Neural progenitor cell (in vitro differentiated cells): Measurements from ENCODE around the gene CLDN7. TPM values are rescaled to one million over a fixed set of nuclear protein-coding genes. Genes with fewer than 3 reads are reported as not detected.

Source experiments
- DNase-seq: peaks from one replicate; pipeline ENCODE4 v3.0.0-alpha.2; 2016; ENCODE audit warnings: low spot score
- H2AFZ ChIP-seq: fragments of 200-600 bp; sonication (generic); replicated peaks from 2 replicates; pipeline ENCODE4 v1.6.1; 2016; ENCODE audit warnings: antibody characterized with exemption
- H3F3A ChIP-seq: fragments of 200-600 bp; sonication (generic); 2 replicates; pipeline ENCODE4 v1.6.1; 2016; ENCODE audit warnings: antibody characterized with exemption, low read depth
- H3K27ac ChIP-seq: fragments of 200-600 bp; sonication (generic); 2 replicates; pipeline ENCODE4 v1.5.1; 2016; ENCODE audit warnings: mild to moderate bottlenecking
- H3K27me3 ChIP-seq: fragments of 200-600 bp; sonication (generic); 2 replicates; pipeline ENCODE4 v1.6.1; 2016; ENCODE audit warnings: mild to moderate bottlenecking, moderate library complexity
- H3K36me3 ChIP-seq: fragments of 200-600 bp; sonication (generic); 2 replicates; pipeline ENCODE4 v1.5.1; 2016
- H3K4me1 ChIP-seq: fragments of 200-600 bp; sonication (generic); 2 replicates; pipeline ENCODE4 v1.6.1; 2016; ENCODE audit warnings: mixed run types
- H3K4me2 ChIP-seq: fragments of 200-600 bp; sonication (generic); 2 replicates; pipeline ENCODE4 v1.6.1; 2016
- H3K4me3 ChIP-seq: fragments of 200-600 bp; sonication (generic); 2 replicates; pipeline ENCODE4 v1.5.1; 2016
- H3K79me2 ChIP-seq: fragments of 200-600 bp; sonication (generic); 2 replicates; pipeline ENCODE4 v1.6.1; 2016; ENCODE audit warnings: low read depth
- H3K9ac ChIP-seq: fragments of 200-600 bp; sonication (generic); 2 replicates; pipeline ENCODE4 v1.6.1; 2016
- H3K9me3 ChIP-seq: fragments of 200-600 bp; sonication (generic); 2 replicates; pipeline ENCODE4 v1.5.1; 2016; ENCODE audit warnings: low read depth
- H4K20me1 ChIP-seq: fragments of 200-600 bp; sonication (generic); 2 replicates; pipeline ENCODE4 v1.6.1; 2016; ENCODE audit warnings: low read depth
- H3K27ac Mint-ChIP-seq: 3 replicates; pipeline ENCODE4 v1.8.0; 2021; ENCODE audit warnings: mixed read lengths
- H3K27me3 Mint-ChIP-seq: 2 replicates; pipeline ENCODE4 v1.8.0; 2022; ENCODE audit warnings: low read depth, mild to moderate bottlenecking, inconsistent platforms, moderate library complexity, mixed read lengths; ENCODE audit not compliant: insufficient read depth
- H3K36me3 Mint-ChIP-seq: 3 replicates; pipeline ENCODE4 v1.8.0; 2021; ENCODE audit warnings: mixed read lengths
- H3K4me1 Mint-ChIP-seq: 3 replicates; pipeline ENCODE4 v1.8.0; 2021; ENCODE audit warnings: mixed read lengths
- H3K4me3 Mint-ChIP-seq: 3 replicates; pipeline ENCODE4 v1.8.0; 2021; ENCODE audit warnings: mild to moderate bottlenecking, moderate library complexity, mixed read lengths
- H3K9me3 Mint-ChIP-seq: 3 replicates; pipeline ENCODE4 v1.8.0; 2020; ENCODE audit warnings: mixed read lengths
- EZH2 ChIP-seq: fragments of 200-600 bp; sonication (generic); IDR thresholded peaks from 2 replicates; pipeline ENCODE4 v1.6.1; 2017; ENCODE audit warnings: antibody characterized with exemption, mild to moderate bottlenecking, moderate library complexity
- EZH2phosphoT487 ChIP-seq: fragments of 200-600 bp; sonication (generic); IDR thresholded peaks from 2 replicates; pipeline ENCODE4 v1.6.1; 2017; ENCODE audit warnings: antibody characterized with exemption
- total RNA-seq: library from RNA; depleted of rRNA; stranded (reverse); fragments of >200 nt; gene quantifications from 2 replicates; pipeline ENCODE4 v1.2.3, GENCODE V29; 2015; ENCODE audit warnings: low replicate concordance
- TF ChIP-seq, protein P1 (sequence below): fragments of 200-600 bp; sonication (generic); IDR thresholded peaks from 2 replicates; pipeline ENCODE4 v1.5.1; 2017; ENCODE audit warnings: antibody characterized with exemption, mild to moderate bottlenecking

The CLDN7 gene
- total RNA-seq, 1 donor from 2014 or later, result 0.32 TPM

DNA sequence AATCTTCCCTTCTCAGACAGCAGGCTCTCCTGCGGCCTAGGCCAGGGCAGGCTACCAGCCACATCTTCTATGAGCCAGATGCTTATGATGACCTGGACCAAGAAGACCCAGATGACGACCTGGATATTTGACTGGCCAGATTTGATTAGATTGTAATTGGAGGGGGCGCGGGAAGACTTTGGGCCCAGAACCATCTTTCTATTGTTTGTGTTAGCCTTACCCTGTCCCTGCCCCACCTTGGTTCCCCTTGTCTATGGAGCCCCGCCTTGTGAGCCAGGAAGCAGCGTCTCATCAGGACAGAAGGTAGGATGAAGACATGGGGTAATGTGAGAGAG is 2.8 kb downstream of the CLDN7 start:
- Histone ChIP-seq H4K20me1 (peaks cover 11% of the 10 kb centered on the region), H3F3A (peaks cover 29% of the 10 kb centered on the region), H3K27me3 (peaks cover 49% of the 10 kb centered on the region), H3K4me2 (no peak overlapping the region), H3K4me3 (no peak overlapping the region), H3K9me3 (no peaks in the 10 kb centered on the region), H3K9ac (no peak overlapping the region), H3K4me1 (peaks cover 14% of the 10 kb centered on the region), H3K79me2 (no peaks in the 10 kb centered on the region), H3K27ac (no peak overlapping the region), H3K36me3 (no peaks in the 10 kb centered on the region), H2AFZ (no peak overlapping the region)
- no peak for DNase-seq
- Mint-ChIP-seq H3K9me3 (no peaks in the 10 kb centered on the region), H3K36me3 (peaks cover 25% of the 10 kb centered on the region), H3K4me1 (peaks cover 8% of the 10 kb centered on the region), H3K27ac (no peak overlapping the region), H3K4me3 (no peak overlapping the region), H3K27me3 (peaks cover 46% of the 10 kb centered on the region)
- TF ChIP-seq EZH2phosphoT487, result no peak
- TF ChIP-seq, protein P1, sequence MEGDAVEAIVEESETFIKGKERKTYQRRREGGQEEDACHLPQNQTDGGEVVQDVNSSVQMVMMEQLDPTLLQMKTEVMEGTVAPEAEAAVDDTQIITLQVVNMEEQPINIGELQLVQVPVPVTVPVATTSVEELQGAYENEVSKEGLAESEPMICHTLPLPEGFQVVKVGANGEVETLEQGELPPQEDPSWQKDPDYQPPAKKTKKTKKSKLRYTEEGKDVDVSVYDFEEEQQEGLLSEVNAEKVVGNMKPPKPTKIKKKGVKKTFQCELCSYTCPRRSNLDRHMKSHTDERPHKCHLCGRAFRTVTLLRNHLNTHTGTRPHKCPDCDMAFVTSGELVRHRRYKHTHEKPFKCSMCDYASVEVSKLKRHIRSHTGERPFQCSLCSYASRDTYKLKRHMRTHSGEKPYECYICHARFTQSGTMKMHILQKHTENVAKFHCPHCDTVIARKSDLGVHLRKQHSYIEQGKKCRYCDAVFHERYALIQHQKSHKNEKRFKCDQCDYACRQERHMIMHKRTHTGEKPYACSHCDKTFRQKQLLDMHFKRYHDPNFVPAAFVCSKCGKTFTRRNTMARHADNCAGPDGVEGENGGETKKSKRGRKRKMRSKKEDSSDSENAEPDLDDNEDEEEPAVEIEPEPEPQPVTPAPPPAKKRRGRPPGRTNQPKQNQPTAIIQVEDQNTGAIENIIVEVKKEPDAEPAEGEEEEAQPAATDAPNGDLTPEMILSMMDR, result no peak
- TF ChIP-seq EZH2, result no peak

DNA sequence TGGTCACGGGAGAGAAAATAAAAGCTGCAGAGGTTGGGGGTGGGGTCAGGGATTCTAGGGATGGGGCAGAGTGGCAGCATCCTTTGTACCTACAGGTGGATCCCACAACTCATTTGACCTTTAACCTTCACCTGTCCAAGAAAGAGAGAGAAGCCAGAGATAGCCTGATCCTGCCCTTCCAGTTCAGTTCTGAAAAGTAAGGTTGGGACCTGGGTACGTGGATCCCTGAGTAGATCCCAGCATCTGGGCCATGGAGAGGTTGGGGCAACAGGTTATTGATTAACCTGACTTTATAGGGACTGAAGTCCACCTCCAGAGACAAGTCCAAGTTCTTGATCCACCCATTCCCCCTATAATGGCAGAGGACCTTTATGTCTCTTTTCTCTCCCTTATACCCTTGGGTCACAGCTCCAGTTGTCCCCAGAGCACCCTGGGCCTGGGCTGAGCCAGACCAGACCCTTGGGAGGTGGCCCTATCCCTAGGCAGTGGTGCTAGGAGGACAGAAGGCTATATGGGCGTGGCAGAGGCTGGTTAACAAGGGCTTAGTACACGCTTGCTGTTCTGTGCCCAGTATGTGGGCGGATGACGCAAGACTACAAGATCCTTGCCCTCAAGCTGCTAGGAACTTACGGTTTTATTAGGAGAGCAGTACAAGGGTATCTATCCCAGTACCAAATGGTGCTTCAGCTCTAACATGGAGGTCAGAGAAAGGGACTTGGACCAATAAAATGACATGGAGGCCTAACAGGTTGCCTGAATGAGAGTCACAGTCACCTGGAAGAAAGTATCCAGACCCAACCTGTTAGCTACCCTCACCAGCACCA is 3.3 kb downstream of the CLDN7 start:
- H3K9ac ChIP-seq, result no peak overlapping the region
- TF ChIP-seq EZH2 (no peak), EZH2phosphoT487 (no peak)
- TF ChIP-seq, protein P1, result no peak
- H2AFZ ChIP-seq, result no peak overlapping the region
- H3F3A ChIP-seq, result peaks cover 29% of the 10 kb centered on the region
- H3K4me3 ChIP-seq, result no peak overlapping the region
- H3K27ac ChIP-seq, result no peak overlapping the region
- H3K27ac Mint-ChIP-seq, result no peak overlapping the region
- H4K20me1 ChIP-seq, result peaks cover 11% of the 10 kb centered on the region
- H3K79me2 ChIP-seq, result no peaks in the 10 kb centered on the region
- H3K4me1 ChIP-seq, result peaks cover 14% of the 10 kb centered on the region
- DNase-seq, result no peak
- H3K36me3 Mint-ChIP-seq, result peaks cover 26% of the 10 kb centered on the region
- H3K4me1 Mint-ChIP-seq, result peaks cover 10% of the 10 kb centered on the region
- H3K9me3 ChIP-seq, result no peaks in the 10 kb centered on the region
- peaks cover 3% of the 10 kb centered on the region for H3K36me3 ChIP-seq
- H3K4me3 Mint-ChIP-seq, result no peak overlapping the region
- H3K9me3 Mint-ChIP-seq, result no peaks in the 10 kb centered on the region
- peaks cover 40% of the 10 kb centered on the region for H3K27me3 Mint-ChIP-seq
- H3K4me2 ChIP-seq, result no peak overlapping the region
- H3K27me3 ChIP-seq, result peaks cover 43% of the 10 kb centered on the region

DNA sequence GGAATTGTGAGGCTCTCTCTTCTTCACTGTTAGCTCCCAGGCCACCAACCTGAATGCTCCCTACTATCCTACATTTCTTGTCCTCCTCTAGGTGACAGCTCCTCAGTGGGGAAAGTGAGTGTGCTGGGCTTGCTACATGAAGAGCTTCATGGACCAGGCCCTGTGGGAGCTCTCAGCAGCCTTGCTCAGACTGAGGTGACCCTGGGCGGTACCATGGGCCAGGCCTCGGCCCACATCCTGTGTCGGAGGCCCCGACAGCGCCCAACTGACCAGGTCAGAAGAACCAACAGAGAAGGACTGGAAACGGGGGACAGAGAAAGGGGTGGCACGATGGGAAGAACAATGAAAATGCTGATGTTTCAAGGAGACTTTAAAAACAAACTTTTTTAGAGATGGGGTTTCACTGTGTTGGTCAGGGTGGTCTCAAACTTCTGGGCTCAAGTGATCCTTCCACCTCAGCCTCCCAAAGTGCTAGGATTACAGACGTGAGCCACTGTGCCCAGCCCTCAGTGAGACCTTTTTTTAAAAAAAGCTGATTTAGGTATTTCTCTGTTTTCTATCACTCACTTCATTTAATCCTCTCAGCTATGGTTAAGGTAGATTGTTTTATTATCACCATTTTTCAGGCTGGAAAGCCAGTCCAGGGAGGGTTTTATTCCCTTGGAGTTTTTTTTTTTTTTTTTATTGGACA is 5.4 kb downstream of the CLDN7 start:
- TF ChIP-seq EZH2, result no peak
- no peak for TF ChIP-seq EZH2phosphoT487
- TF ChIP-seq, protein P1, result no peak
- H3K4me3 Mint-ChIP-seq, result peak overlapping the region; percentile 60
- H3K27ac Mint-ChIP-seq, result no peak overlapping the region
- peaks cover 28% of the 10 kb centered on the region for H3F3A ChIP-seq
- no peak overlapping the region for H3K4me2 ChIP-seq
- peaks cover 5% of the 10 kb centered on the region for H3K4me1 ChIP-seq
- H3K4me1 Mint-ChIP-seq, result peaks cover 10% of the 10 kb centered on the region
- no peak overlapping the region for H3K9ac ChIP-seq
- no peak overlapping the region for H3K4me3 ChIP-seq
- no peak overlapping the region for H2AFZ ChIP-seq
- peaks cover 23% of the 10 kb centered on the region for H3K27me3 ChIP-seq
- H3K9me3 Mint-ChIP-seq, result no peaks in the 10 kb centered on the region
- H3K27ac ChIP-seq, result no peak overlapping the region
- no peak for DNase-seq
- peaks cover 26% of the 10 kb centered on the region for H3K36me3 Mint-ChIP-seq
- peaks cover 12% of the 10 kb centered on the region for H3K79me2 ChIP-seq
- peaks cover 3% of the 10 kb centered on the region for H3K36me3 ChIP-seq
- no peaks in the 10 kb centered on the region for H3K9me3 ChIP-seq
- peaks cover 26% of the 10 kb centered on the region for H3K27me3 Mint-ChIP-seq
- H4K20me1 ChIP-seq, result peaks cover 11% of the 10 kb centered on the region
